GM12878 (cell line): ENCODE results near the gene CENPP. TPM values are rescaled to one million over a fixed set of nuclear protein-coding genes. Genes with fewer than 3 reads are reported as not detected.

Experiments
- ATAC-seq: fragments of 200-7000 bp; cut with Tn5 transposase; 3 replicates; pipeline ENCODE4 v1.9.1; 2020; ENCODE audit warnings: mild to moderate bottlenecking, moderate library complexity
- BruUV-seq: library from RNA; stranded (reverse); fragments of 400-500 nt; replicated peaks from 2 replicates; lab custom pipeline; 2021; lab: Mats Ljungman, UMichigan
- CTCF ChIA-PET: fragments of 300-600 bp; sonication (Branson Sonifier 250); formaldehyde crosslinking; extraction: SDS; loops from one replicate; lab custom pipeline; 2021; ENCODE audit warnings: inconsistent platforms; lab: Yijun Ruan, JAX
- POLR2A ChIA-PET: fragments of 350-600 bp; formaldehyde crosslinking; extraction: SDS; loops from one replicate; lab custom pipeline; 2021; ENCODE audit warnings: inconsistent platforms; lab: Charles Lee
- RAD21 ChIA-PET: fragments of 300-600 bp; sonication (Branson Sonifier 250); formaldehyde crosslinking; loops from one replicate; lab custom pipeline; 2023; ENCODE audit warnings: antibody characterized with exemption; ENCODE audit not compliant: unreplicated experiment; lab: Charles Lee
- SMC1A ChIA-PET: fragments of 300-600 bp; sonication (Branson Sonifier 250); formaldehyde crosslinking; loops from one replicate; lab custom pipeline; 2023; ENCODE audit not compliant: unreplicated experiment, uncharacterized antibody; lab: Charles Lee
- DNase-seq: peaks from one replicate; pipeline ENCODE4 v3.0.0-alpha.2; 2011; ENCODE audit warnings: low read depth, low spot score
- FAIRE-seq: peaks from 3 replicates; lab custom pipeline; 2011; peaks lifted over from hg19 to GRCh38; lab: Jason Lieb, UNC
- H2AFZ ChIP-seq: 2 replicates; pipeline ENCODE4 v1.6.0; 2011; ENCODE audit warnings: low read depth, low read length, control low read depth; ENCODE audit not compliant: control insufficient read depth
- H3K27ac ChIP-seq: 2 replicates; pipeline ENCODE4 v1.5.1; 2011; ENCODE audit warnings: control low read depth; ENCODE audit not compliant: control insufficient read depth, insufficient read depth
- H3K27me3 ChIP-seq, 2 experiments: replicated peaks in 1 of 2; 2 replicates each; pipeline versions ENCODE4 v1.6.0 to v1.6.1; 2011; ENCODE audit warnings: low read length in 1 of 2; ENCODE audit not compliant: control insufficient read depth in 2 of 2, insufficient read depth in 2 of 2
- H3K36me3 ChIP-seq, 2 experiments: 2 replicates each; pipeline ENCODE4 v1.5.1; 2011; ENCODE audit warnings: low read length in 1 of 2; ENCODE audit not compliant: control insufficient read depth in 2 of 2, insufficient read depth in 2 of 2
- H3K4me1 ChIP-seq: 2 replicates; pipeline ENCODE4 v1.6.1; 2011; ENCODE audit warnings: mild to moderate bottlenecking, low read length, moderate library complexity, mixed read lengths; ENCODE audit not compliant: control insufficient read depth, insufficient read depth
- H3K4me2 ChIP-seq: 2 replicates; pipeline ENCODE4 v1.6.0; 2011; ENCODE audit warnings: control low read depth; ENCODE audit not compliant: control insufficient read depth, insufficient read depth
- H3K4me3 ChIP-seq: fragments of 200-600 bp; sonication (generic); 2 replicates; pipeline ENCODE4 v1.5.1; 2016
- H3K79me2 ChIP-seq: 2 replicates; pipeline ENCODE4 v1.6.0; 2011; ENCODE audit warnings: low read length; ENCODE audit not compliant: control insufficient read depth, insufficient read depth
- H3K9ac ChIP-seq: 2 replicates; pipeline ENCODE4 v1.8.0; 2011; ENCODE audit warnings: low read length, control low read depth, mixed read lengths; ENCODE audit not compliant: control insufficient read depth, insufficient read depth
- H3K9me3 ChIP-seq: replicated peaks from 3 replicates; pipeline ENCODE4 v1.5.1; 2011; ENCODE audit warnings: mild to moderate bottlenecking, low read length; ENCODE audit not compliant: control insufficient read depth, insufficient read depth
- H4K20me1 ChIP-seq: 2 replicates; pipeline ENCODE4 v1.6.0; 2011; ENCODE audit not compliant: control insufficient read depth, insufficient read depth
- CBX3 ChIP-seq: fragments of 200-600 bp; sonication (generic); IDR thresholded peaks from 2 replicates; pipeline ENCODE4 v1.6.1; 2016; ENCODE audit warnings: low read depth, borderline replicate concordance
- CBX5 ChIP-seq: sonication (generic); IDR thresholded peaks from 2 replicates; pipeline ENCODE4 v1.6.1; 2016; ENCODE audit warnings: low read depth, moderate library complexity, mild to moderate bottlenecking, inconsistent platforms
- CHD2 ChIP-seq: IDR thresholded peaks from 2 replicates; pipeline ENCODE4 v1.6.1; 2011; ENCODE audit warnings: low read depth, low read length, improper control_type of control experiment, borderline replicate concordance
- KDM1A ChIP-seq: fragments of 200-600 bp; sonication (generic); IDR thresholded peaks from 2 replicates; pipeline ENCODE4 v1.6.1; 2016; ENCODE audit warnings: borderline replicate concordance
- MTA2 ChIP-seq: fragments of 450-650 bp; IDR thresholded peaks from 2 replicates; pipeline ENCODE4 v1.6.1; 2016; ENCODE audit warnings: low read depth, mild to moderate bottlenecking, moderate library complexity
- NFYB ChIP-seq: IDR thresholded peaks from 2 replicates; pipeline ENCODE4 v1.6.1; 2011; ENCODE audit warnings: low read depth, mild to moderate bottlenecking, low read length, improper control_type of control experiment, moderate library complexity; ENCODE audit not compliant: insufficient read depth
- POLR2A ChIP-seq: IDR thresholded peaks from 2 replicates; pipeline ENCODE4 v1.6.1; 2011; ENCODE audit warnings: low read depth, mild to moderate bottlenecking, low read length
- RAD51 ChIP-seq: fragments of 450-650 bp; IDR thresholded peaks from 2 replicates; pipeline ENCODE4 v1.6.1; 2016; ENCODE audit warnings: moderate library complexity, mild to moderate bottlenecking, inconsistent platforms
- RBBP5 ChIP-seq: fragments of 200-600 bp; sonication (generic); conservative IDR thresholded peaks from 2 replicates; pipeline ENCODE4 v1.6.1; 2016
- RELA ChIP-seq: fragments of 450-650 bp; IDR thresholded peaks from 2 replicates; pipeline ENCODE4 v1.8.0; 2014; ENCODE audit warnings: borderline replicate concordance; ENCODE audit not compliant: partially characterized antibody
- RFX5 ChIP-seq: IDR thresholded peaks from 2 replicates; pipeline ENCODE4 v1.6.1; 2011; ENCODE audit warnings: low read depth, low read length, improper control_type of control experiment
- SIX5 ChIP-seq: IDR thresholded peaks from 2 replicates; pipeline ENCODE4 v1.6.1; 2011; ENCODE audit warnings: mild to moderate bottlenecking, low read depth, low read length, moderate library complexity; ENCODE audit not compliant: severe bottlenecking
- SPI1 ChIP-seq: IDR thresholded peaks from 2 replicates; pipeline ENCODE4 v1.6.1; 2011; ENCODE audit warnings: low read depth, mild to moderate bottlenecking, low read length, moderate library complexity, borderline replicate concordance; ENCODE audit not compliant: insufficient read depth
- STAT3 ChIP-seq: IDR thresholded peaks from 2 replicates; pipeline ENCODE4 v1.6.1; 2011; ENCODE audit warnings: low read depth, low read length, improper control_type of control experiment
- TCF3 ChIP-seq: IDR thresholded peaks from 2 replicates; pipeline ENCODE4 v1.6.1; 2012; ENCODE audit warnings: low read depth, mild to moderate bottlenecking, low read length, borderline replicate concordance; ENCODE audit not compliant: insufficient read depth
- WRNIP1 ChIP-seq: IDR thresholded peaks from 2 replicates; pipeline ENCODE4 v1.6.1; 2011; ENCODE audit warnings: low read depth, low read length, improper control_type of control experiment, borderline replicate concordance
- WGBS: methylation state at CpG from one replicate; pipeline ENCODE4 v1.1.6; 2016; ENCODE audit warnings: low lambda C conversion rate; ENCODE audit not compliant: insufficient replicate concordance, insufficient coverage; ENCODE audit errors: missing lambda C conversion rate; 5-methylcytosine and 5-hydroxymethylcytosine counted together
- in situ Hi-C: fragments of 300-500 bp; cut with MboI; formaldehyde crosslinking; loops from 9 replicates; pipeline ENCODE4 v1.14.3; 2018; ENCODE audit warnings: mixed read lengths
- intact Hi-C: fragments of 100-400 bp; cut with micrococcal nuclease; formaldehyde crosslinking; loops from one replicate; pipeline ENCODE4 v1.14.2; 2022; ENCODE audit not compliant: unreplicated experiment
- polyA plus RNA-seq, 11 experiments: library from polyadenylated mRNA; depleted of rRNA in 4 of 11; unstranded in 6 of 11; stranded (reverse) in 5 of 11; fragments of >200 nt; fragmentation: Nextera tagmentation in 4 of 11; fragmentation: Illumina TruSeq in 1 of 11; extraction: Ambion mirVana in 4 of 11; extraction: Trizol in 1 of 11; gene quantifications; 1 replicate in 1 of 11; 2 replicates in 10 of 11; pipeline versions ENCODE4 v1.2.1 to v1.2.3, GENCODE V29; 2011 to 2016; ENCODE audit warnings: inconsistent platforms in 2 of 11, missing spikeins in 2 of 11, low read depth in 1 of 11
- total RNA-seq, 4 experiments: library from RNA; depleted of rRNA in 3 of 4; stranded (reverse); fragments of >200 nt in 3 of 4; fragmentation: Illumina TruSeq in 1 of 4; extraction: Trizol in 1 of 4; gene quantifications; 2 replicates each; pipeline versions ENCODE4 v1.2.1 to v1.2.3, GENCODE V29; 2013 to 2021
- TF ChIP-seq, protein P1 (sequence below): fragments of 450-650 bp; IDR thresholded peaks from 2 replicates; pipeline ENCODE4 v1.6.1; 2016; ENCODE audit warnings: mild to moderate bottlenecking
- TF ChIP-seq, protein P2 (sequence below): IDR thresholded peaks from 2 replicates; pipeline ENCODE4 v1.6.1; 2012; ENCODE audit warnings: low read length, inconsistent platforms
- TF ChIP-seq, protein P3 (sequence below): fragments of 450-650 bp; conservative IDR thresholded peaks from 2 replicates; pipeline ENCODE4 v1.6.1; 2017; ENCODE audit warnings: mild to moderate bottlenecking, moderate library complexity
- TF ChIP-seq, protein P4 (sequence below): fragments of 450-650 bp; IDR thresholded peaks from 2 replicates; pipeline ENCODE4 v1.6.1; 2014; ENCODE audit warnings: mild to moderate bottlenecking

CENPP gene
- total and polyA plus RNA-seq, 10 of the 15 experiments (the other 5 are each of a cell fraction or from before 2014, with no cell fraction given) = 9.4 to 31.4 (median 19.8) TPM

DNA sequence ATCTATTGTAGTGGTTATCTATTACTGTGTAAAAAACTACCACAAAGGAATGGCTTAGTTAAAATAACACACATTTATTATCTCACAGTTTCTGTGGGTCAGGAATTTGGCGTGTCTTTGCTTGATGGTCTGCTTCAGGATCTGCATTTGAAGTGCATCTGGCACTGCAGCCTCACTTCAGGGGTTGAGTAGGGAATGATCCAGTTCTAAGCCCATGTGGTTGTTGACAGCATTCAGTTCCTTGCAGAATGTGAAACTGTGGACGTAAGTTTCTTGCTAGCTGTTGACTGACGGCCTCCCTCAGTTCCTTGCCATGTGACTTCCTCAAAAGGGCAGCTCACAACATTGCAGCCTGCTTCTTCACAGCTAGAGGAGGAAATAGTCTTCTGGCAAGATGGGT, 80.7 kb downstream of the CENPP start:
- no peaks in the 10 kb centered on the region for H3K36me3 ChIP-seq
- H3K4me1 ChIP-seq = no peaks in the 10 kb centered on the region
- no peaks in the 10 kb centered on the region for H4K20me1 ChIP-seq
- ATAC-seq (peak; percentile 93), FAIRE-seq (peak; percentile 78), DNase-seq (peak; percentile 21)
- in situ Hi-C loops = no loop called here
- H3K9ac ChIP-seq = no peak overlapping the region
- no TSS peak for BruUV-seq
- no peaks in the 10 kb centered on the region for H3K27me3 ChIP-seq
- 17% methylated on average over 3 of the region's 3 CpGs for WGBS
- intact Hi-C loops = no loop called here
- ChIA-PET POLR2A (no interaction called here), CTCF (interaction anchor here (0.6 to 0.9 kb wide), 2 partner anchors 15 to 31 kb away, joined by 3 read pairs; no protein-coding TSS in a partner anchor), RAD21 (no interaction called here), SMC1A (interaction anchor here (1.5 kb wide), 1 partner anchor 78 kb away, joined by 3 read pairs; no protein-coding TSS in a partner anchor)
- H3K4me2 ChIP-seq = peak overlapping the region; percentile 55; the same call in 1 of the 2 replicates
- no peaks in the 10 kb centered on the region for H3K9me3 ChIP-seq
- no peak overlapping the region for H3K27ac ChIP-seq
- H3K4me3 ChIP-seq = peak overlapping the region; percentile 6; the same call in 1 of the 2 replicates
- peak overlapping the region; percentile 67 for H2AFZ ChIP-seq
- H3K79me2 ChIP-seq = no peaks in the 10 kb centered on the region
- TF ChIP-seq RBBP5 (no peak), CHD2 (no peak), CBX3 (no peak), TCF3 (no peak), KDM1A (no peak), MTA2 (no peak), NFYB (no peak), STAT3 (no peak), POLR2A (peak; percentile 34; the same call in 1 of the 2 replicates), RAD51 (peak; percentile 70; the same call in 1 of the 2 replicates), CBX5 (no peak), SPI1 (peak; percentile 74; the same call in 1 of the 2 replicates), SIX5 (no peak), WRNIP1 (no peak), RFX5 (no peak), RELA (no peak)
- TF ChIP-seq, protein P1, sequence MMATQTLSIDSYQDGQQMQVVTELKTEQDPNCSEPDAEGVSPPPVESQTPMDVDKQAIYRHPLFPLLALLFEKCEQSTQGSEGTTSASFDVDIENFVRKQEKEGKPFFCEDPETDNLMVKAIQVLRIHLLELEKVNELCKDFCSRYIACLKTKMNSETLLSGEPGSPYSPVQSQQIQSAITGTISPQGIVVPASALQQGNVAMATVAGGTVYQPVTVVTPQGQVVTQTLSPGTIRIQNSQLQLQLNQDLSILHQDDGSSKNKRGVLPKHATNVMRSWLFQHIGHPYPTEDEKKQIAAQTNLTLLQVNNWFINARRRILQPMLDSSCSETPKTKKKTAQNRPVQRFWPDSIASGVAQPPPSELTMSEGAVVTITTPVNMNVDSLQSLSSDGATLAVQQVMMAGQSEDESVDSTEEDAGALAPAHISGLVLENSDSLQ = peak; percentile 94
- TF ChIP-seq, protein P2, sequence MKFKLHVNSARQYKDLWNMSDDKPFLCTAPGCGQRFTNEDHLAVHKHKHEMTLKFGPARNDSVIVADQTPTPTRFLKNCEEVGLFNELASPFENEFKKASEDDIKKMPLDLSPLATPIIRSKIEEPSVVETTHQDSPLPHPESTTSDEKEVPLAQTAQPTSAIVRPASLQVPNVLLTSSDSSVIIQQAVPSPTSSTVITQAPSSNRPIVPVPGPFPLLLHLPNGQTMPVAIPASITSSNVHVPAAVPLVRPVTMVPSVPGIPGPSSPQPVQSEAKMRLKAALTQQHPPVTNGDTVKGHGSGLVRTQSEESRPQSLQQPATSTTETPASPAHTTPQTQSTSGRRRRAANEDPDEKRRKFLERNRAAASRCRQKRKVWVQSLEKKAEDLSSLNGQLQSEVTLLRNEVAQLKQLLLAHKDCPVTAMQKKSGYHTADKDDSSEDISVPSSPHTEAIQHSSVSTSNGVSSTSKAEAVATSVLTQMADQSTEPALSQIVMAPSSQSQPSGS = no peak
- TF ChIP-seq, protein P3, sequence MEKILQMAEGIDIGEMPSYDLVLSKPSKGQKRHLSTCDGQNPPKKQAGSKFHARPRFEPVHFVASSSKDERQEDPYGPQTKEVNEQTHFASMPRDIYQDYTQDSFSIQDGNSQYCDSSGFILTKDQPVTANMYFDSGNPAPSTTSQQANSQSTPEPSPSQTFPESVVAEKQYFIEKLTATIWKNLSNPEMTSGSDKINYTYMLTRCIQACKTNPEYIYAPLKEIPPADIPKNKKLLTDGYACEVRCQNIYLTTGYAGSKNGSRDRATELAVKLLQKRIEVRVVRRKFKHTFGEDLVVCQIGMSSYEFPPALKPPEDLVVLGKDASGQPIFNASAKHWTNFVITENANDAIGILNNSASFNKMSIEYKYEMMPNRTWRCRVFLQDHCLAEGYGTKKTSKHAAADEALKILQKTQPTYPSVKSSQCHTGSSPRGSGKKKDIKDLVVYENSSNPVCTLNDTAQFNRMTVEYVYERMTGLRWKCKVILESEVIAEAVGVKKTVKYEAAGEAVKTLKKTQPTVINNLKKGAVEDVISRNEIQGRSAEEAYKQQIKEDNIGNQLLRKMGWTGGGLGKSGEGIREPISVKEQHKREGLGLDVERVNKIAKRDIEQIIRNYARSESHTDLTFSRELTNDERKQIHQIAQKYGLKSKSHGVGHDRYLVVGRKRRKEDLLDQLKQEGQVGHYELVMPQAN = no peak
- TF ChIP-seq, protein P4, sequence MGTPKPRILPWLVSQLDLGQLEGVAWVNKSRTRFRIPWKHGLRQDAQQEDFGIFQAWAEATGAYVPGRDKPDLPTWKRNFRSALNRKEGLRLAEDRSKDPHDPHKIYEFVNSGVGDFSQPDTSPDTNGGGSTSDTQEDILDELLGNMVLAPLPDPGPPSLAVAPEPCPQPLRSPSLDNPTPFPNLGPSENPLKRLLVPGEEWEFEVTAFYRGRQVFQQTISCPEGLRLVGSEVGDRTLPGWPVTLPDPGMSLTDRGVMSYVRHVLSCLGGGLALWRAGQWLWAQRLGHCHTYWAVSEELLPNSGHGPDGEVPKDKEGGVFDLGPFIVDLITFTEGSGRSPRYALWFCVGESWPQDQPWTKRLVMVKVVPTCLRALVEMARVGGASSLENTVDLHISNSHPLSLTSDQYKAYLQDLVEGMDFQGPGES = no peak
